Measurements from ENCODE around the gene METTL27.
"Not testable (repeated sequence)": the region's sequence is repeated elsewhere in the genome, so short reads cannot be mapped to it uniquely, and the experiment has no call there.

Gene METTL27, protein sequence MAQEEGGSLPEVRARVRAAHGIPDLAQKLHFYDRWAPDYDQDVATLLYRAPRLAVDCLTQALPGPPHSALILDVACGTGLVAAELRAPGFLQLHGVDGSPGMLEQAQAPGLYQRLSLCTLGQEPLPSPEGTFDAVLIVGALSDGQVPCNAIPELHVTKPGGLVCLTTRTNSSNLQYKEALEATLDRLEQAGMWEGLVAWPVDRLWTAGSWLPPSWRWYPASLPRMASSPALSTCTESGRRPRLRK

DNA sequence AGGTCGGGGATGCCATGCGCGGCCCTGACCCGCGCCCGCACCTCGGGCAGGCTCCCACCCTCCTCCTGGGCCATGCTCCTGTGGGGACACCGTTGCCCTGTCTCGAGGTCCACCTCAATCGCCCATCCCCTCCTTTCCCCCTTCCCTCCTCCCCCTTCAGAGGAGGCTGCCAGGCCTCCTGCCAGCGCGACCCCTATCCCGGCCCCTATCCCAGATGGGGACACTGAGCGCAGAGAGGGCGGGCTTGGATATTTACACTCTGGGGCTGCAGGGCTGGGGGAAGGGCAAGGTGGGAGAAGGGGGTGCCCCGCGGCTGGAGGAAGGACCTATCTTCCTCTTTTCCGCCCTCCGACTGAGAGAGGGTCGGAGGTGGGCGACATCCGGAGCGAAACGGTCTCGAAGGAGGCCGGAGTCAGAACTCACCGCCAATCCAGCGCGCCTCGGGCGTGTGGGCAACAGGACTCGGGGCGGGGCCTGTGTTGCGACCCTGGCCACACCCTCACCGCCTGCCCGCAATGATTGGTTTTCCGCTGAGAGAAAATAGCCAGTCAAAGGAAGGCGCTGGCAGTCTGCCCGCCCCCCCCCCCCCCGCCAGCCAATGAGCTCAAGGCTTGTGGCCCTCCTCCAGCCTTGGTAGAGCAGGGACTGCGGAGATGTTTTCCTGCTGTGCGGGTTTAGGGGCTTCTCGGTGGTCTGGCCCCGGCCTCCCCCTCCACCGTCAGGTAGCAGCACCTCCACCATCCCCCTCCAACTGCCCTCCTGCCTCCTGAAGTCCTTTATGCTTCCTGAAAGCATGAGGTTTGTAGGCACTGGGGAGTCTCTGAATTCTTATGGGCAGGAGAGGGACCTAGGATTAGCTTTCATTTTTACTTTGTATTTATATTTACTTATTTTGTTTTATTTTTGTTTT, at the start of gene METTL27:
METTL27 (minus strand) TSS at position 450 of the 910 bp plus-strand sequence; CDS start at position 74, 376 bp downstream.
- DNase-seq (ENCODE audit: low spot score): peak; percentile 97

DNA sequence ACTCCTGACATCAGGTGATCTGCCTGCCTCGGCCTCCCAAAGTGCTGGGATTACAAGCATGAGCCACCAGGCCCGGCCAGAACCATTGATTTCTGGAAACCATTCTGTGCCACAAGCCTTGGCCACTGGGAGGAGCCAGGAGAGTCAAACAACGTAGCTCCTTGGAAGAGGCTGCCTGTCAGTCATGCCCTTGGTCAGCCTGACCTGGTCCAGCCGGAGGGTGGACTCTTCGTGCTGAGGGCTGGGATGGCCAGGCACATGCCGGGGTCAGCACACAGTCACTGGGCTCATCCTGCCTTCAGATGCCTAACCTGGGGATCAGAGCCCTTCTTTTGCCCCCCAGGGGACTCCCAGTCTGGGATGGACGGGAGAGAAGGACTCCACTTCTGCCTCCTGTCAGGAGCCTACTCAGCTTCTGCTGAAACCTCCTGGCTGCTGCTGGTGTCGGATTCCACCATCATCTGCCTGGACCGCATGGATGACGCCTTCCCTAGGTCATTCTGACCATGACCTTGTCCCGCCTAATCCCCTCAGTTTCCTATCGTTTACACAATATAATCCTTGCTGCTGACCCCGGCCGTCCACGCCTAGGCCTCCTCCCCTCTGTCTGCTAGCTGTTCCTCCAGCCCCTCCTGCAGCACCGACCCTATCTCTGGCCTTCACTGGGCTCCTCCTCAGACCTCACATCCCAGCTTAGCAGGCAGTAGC, 49.0 kb upstream of the METTL27 start:
- no peak for DNase-seq (ENCODE audit: low spot score)

DNA sequence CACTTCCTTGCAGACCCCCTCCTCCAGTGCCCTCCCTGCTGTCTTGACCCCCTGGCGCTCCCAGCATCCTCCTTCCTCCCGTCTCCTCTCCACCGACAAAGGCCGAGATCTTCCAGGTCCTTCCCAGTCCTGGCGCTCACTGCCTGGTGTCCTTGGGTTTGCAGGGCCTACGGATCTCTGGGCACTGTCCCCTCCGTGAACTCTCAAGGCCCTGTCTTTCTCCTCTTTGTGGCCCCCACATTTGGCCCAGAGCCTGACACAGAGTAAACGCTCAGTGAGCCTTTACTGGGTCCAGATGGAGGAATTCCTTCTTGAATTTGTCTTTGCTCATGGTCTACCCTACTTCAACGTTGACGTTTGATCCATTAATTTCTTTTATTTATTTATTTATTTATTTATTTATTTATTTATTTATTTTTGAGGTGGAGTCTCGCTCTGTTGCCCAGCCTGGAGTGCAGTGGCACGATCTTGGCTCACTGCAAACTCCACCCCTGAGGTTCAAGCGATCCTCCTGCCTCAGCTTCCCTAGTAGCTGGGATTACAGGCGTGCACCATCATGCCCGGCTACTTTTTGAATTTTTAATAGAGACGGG, 48.3 kb upstream of the METTL27 start:
- DNase-seq (ENCODE audit: low spot score): no peak

DNA sequence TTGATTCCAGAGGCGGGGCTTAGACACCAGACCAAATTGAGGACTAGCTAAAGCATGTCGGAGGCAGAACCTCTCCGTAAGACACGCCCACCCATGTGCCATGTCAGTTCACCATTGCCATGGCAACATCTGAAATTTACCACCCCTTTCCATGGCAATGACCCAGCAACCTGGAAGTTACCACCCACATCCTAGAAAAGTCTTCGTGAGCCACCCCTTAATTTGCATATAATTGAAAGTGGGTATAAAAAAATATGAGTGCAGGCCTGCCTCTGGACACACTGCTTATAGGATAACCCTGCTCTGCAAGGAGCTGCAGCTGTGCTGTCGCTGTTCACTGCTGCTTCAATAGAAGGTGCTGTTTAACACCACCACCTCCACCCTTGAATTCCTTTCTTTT, 46.6 kb upstream of the METTL27 start:
- DNase-seq (ENCODE audit: low spot score): no peak

DNA sequence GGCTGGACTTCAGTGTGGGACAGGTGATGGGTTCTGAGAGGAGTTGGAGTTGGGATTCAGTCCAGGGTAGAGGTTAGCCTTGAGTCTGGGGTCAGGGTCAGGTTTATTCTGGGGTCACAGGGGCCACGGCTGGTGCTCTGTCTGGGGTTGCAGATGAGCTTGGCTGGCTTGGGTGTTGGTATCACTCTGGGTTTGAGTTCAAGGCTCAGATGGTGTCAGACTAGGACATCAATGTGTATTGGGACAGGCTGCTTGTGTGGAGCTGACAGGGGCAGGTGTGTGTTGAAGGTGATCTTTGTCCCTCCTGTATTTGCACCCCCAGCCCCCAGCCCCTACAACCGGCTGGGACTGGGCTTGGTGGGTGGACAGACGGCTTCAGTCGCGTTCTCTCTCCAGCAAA, 45.4 kb upstream of the METTL27 start:
- no peak for DNase-seq (ENCODE audit: low spot score)

DNA sequence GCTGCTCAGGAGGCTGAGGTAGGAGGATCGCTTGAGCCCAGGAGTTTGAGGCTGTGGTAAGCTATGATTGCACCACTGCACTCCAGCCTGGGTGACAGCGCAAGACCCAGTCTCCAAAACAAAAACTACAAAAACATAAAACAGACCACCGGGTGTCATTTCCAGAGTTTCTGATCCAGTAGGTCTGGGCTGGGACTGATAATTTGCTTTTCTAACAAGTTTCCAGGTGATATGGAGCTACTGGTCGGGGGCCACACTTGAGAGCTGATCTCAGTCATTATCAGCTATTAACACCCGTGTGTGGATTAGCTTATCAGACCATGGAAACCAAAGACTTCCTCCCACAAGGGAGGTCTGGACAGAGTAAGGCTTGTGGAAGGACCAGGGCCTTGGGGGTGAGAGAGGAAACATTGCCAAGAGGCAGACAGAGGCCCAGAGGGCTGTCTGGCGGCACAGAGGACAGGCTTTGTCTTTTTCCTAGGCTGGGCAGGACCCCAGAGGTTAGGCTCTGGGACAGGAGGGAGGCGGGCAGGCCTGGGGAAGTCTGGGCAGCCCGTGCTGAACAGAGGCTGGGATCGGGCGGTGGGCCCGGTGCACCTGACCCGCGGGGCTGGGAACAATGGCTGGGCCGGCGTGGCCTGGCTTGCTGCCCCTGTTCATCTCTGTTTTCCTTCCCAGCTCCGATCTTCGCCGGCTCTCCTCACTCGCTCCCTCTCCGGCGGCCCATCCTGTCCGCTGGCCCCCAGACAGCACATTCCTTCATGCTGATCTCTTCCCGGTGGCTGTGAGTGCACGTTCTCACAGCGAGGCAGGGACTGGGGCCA, 43.9 kb upstream of the METTL27 start:
- no peak for DNase-seq (ENCODE audit: low spot score)

DNA sequence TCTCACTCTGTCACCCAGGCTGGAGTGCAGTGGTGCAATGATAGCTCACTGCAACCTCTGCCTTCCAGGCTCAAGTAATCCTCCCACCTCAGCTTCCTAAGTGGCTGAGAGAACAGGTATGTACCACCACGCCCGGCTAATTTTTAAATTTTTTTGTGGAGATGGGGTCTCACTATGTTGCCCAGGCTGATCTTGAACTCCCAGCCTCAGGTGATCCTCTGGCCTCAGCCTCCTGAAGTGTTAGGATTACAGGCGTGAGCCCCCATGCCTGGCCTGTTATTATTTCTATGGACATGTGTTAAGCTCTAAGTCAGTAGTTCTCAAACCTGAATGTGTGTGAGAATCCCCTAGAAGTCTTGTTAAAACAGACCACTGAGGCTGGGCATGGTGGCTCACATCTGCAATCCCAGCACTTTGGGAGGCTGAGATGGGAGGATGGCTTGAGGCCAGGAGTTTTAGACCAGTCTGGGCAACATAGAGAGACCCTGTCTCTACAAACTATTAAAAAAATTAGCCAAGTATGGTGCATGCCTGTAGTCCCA, 43.2 kb upstream of the METTL27 start:
- DNase-seq (ENCODE audit: low spot score): no peak

DNA sequence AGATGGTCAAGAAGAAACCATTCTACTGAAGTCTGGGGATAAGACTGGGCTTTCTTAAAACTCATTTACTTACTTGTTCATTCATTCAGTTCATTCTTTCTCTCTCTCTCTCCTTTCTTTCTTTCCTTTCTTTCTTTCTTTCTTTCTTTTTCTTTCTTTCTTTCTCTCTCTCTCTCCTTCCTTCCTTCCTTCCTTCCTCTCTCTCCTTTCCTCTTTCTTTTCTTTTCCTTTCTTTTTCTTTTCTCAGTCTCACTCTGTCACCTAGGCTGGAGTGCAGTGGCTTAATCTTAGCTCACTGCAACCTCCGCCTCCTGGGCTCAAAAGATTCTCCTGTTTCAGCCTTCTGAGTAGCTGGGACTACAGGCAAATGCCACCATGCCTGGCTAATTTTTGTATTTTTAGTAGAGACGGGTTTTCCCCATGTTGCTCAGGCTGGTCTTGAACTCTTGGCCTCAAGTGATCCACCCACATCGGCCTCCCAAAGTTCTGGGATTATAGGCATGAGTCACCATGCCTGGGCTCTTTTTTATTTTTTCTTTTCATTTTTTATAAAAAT, 42.6 kb upstream of the METTL27 start:
- DNase-seq (ENCODE audit: low spot score): not testable (repeated sequence)

DNA sequence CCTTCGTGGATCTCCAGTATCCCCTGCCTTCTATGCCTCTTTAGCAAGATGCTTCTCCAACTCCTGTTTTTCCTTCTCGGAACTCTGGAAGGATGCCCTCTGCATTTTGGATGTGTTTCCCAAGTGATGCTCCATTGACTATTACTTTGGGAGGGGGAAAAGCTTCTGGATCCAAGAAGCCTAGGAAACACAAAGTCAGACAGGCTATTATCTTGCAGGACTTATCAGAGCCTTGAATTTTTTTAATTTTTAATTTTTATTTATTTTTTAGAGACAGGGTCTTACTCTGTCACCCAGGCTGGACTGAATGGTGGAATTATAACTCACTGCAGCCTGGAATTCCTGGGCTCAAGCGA, 39.7 kb upstream of the METTL27 start:
- no peak for DNase-seq (ENCODE audit: low spot score)

DNA sequence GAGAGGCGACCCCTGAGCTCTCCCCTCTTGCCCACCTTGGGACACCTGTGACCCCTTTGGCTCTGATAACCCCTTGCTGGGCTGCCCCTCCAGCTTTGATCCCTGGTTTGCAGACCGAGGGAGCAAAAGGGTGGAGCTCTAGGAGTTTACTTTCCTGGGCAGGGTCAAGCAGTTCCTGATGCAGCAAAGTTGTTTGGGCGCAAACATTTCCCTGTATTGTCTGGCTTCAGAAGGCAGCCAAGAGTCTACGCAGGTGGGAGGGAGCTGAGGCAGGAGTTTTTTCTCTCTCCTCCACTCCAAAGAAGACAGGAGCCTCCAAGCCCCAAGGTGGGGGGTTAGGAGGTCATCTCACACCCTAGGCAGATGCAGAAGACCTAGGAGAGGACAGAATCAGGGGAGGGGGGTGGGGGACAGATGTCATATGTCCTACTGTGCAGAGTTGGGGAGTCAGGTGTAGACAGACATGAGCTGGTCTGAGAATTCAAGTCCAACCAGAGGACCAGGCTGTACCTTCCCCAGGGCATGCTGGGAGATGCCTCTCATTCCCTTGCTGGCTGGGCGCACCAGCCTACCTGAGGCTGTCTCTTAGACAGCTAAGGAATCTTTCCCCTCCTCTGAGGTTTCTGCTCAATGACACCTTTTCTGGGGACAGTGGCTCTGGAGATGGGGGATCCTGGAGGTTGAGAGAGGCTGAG, 39.2 kb upstream of the METTL27 start:
- DNase-seq (ENCODE audit: low spot score): no peak

DNA sequence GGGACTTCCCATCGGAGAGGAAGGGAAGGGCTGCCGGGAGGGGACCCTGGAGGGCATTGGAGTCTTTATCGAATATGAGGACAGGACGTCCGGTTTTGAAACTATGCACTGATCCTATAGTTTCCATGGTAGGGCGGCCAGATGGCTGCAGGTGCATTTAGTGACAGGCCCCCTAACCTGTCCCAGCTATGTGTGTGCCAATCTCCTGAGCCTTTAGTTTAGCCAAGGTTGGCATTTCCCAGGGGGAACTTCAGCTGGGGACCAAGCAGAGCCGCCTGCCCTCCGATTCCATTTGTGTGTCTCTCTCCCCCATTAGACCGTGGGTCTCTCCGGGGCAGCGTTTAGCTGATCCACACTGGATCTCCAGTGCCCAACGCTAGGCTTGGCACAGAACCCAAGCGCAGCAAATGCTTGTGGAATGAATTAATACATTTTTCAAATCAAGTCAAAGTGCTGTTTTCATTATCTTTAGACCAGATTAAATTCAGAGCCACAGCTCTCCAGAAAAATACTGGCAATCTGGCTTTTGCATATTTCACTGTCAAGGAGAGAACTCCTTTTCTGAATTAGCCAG, 38.5 kb upstream of the METTL27 start:
- DNase-seq (ENCODE audit: low spot score): no peak

DNA sequence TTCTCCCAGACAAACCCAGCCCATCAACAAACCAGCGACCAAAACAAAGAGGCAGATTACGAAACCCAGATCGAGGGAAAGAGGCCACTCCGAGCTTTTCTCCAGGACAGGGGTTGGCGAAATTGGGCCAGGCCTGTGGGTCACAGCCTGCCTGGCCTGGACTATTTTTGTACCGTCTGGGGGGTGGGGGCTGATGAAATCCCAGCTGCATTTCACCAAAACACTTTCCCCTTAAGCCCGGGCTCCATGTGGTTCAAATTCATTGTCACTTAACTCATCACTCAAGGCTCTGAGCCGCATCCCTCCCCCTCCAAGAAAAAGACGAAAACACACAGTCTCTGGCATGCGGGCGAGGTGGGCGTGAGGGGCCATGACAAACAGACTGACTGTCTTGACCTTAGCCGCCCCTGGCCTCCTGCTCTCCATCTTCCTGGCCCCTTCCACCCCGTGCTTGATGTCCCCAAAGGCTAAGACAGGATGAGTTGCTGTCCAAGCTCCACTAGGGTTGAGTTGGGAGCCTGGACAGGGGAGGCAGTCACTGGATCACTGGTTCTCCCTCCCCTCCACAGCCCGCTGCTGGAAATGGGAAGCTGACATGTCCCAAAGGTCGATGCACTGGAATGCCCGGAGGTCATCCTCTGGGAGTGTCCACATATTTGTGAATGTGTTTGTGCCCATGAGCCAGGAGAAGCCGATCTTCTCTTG, 37.8 kb upstream of the METTL27 start:
- DNase-seq (ENCODE audit: low spot score): peak; percentile 74

DNA sequence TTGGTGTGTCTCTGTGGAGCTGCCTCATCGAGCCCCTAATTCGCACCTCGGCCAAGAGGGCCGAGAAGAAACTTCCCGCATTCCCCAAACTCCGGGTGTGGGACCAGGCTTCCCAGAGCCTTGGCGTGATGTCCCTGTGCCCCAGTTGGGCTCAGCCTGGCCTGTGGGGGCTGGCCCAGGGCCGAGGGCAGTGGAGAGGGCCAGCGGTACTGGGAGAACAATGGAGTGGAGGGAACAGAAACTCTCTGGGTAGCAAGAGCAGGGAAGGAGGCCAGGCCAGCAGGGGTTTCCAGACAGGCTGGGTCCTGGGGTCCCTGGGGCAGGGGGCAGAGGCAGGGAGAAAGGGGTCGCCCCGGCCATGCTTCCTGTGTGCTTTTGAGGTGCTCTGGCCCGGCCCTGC, 34.7 kb upstream of the METTL27 start:
- no peak for DNase-seq (ENCODE audit: low spot score)

DNA sequence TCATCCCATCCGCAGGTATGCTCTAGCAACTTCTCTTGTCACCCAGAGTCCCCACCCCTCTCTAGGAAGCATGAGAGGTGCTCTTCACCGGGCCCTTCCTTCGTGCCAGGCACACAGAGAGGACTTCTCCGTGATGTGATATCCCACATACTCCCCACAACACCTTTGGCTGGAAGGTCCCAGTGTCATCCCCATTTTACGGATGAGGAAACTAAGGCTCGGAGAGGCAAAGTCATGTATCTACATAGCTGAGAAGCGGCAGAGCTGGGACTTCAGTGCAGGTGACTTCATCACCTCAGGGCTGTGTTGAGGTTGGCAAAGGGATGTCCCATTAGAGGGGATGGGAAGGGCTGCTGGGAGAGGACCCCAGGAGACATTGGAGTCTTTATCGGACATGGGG, 34.0 kb upstream of the METTL27 start:
- DNase-seq (ENCODE audit: low spot score): no peak

DNA sequence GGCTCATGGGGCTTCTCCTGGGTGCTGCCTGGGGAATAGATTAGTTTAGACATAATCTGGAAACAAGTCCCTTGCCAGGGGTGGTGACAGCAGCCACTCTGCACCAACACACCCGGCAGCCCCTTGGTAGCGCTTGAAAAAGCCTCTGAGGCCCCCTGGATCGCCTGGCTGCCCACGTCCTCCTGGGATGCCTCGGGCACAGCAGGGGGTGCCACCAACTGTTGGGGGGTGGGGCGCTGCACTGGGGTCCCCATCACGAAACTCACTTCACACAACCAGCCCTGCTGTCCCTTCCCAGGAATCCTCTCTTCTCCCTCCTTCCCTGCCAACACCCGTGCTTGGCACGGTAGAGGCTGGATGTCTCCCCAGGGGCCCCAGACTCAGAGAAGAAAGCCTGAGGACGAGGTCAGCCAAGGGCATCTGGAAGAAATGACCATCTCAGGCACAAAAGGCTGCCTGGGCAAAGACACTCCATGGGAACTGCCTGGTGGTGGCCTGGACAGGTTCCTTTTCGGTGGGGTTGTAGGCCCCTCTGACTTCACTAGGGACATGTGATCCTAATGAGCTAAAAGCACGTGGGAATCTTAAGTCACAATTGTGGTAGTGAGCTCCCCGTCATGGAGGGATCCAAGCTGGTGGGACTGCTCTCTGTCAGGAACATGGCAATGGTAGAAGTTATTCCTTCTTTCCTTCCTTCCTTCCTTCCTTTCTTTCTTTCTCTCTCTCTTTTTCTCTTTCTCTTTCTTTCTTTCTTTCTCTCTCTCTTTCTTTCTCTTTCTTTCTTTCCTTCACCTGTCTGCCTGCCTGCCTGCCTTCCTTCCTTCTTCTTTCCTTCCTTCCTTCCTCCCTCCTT, 30.0 kb upstream of the METTL27 start:
- no peak for DNase-seq (ENCODE audit: low spot score)

DNA sequence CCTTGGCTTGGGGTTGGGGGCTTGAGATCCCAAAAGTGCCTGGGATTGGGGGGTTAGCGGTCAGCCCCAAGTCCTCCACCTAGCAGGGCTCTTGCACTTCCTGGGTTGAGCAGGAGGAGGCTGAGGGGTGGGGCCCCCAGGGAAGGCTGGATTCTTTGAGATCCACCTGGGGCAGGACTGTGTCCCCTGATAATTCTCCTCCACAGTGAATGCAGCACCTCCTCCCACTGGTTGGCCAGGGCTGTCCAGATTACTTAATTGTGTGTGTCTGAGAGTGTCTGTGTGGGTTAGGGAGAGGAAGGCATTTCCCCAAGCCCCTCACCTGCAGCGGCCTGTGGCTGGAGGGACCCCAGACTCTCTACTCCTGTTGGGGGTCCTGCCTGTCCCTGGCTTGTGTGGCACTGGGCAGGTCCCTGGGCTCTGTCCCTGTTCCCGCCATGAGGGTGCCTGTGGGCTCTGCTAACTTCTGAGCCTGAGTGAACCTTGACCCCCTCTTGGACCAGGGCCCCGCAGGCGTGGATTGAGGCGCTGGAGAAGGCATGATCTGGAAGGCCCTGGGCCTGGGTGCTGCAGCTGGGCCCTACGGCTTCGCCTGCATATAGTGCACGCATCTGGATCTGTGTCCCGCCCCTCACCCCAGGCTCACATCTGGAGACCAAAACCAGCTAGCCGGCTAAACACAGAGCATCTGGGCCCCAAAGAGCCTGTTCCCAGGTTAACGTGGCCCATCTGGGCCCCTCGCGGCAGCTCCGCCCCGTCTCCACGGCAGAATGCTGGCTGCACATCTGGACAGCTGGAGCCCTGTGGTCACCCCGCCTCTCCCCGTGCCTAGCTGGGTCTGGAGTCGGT, 29.1 kb upstream of the METTL27 start:
- DNase-seq (ENCODE audit: low spot score): no peak

DNA sequence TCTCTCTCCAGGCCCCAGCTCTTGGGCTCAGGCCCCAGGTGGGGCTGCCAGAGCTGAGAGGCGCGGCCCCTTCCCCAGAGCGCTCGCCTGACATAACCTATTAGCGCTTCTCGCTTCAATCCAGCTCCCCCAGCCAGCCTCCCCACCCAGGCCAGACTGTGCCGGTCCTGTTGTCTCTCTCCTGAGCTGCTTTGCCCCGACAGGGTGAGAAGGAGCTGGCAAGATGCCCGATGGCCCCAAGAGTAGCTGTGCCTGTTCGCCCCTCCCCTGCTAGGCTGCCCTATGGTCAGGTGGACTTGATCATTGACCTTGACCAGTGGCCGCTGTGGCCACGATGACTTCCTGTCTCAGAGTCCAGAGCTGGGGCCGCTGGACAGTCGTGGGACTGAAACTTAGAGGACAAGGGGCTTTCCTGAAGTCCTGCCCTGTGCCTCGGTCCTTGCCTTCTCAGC, 27.8 kb upstream of the METTL27 start:
- DNase-seq (ENCODE audit: low spot score): no peak

Measured in HuH-7.5 (cell line).